HK-2 (cell line): ENCODE results near the gene SVBP.
"Not testable (repeated sequence)": the region's sequence is repeated elsewhere in the genome, so short reads cannot be mapped to it uniquely, and the experiment has no call there.

Experiments used
- DNase-seq: peaks from one replicate; pipeline ENCODE4 v3.0.0-alpha.2; 2018; ENCODE audit not compliant: unreplicated experiment

SVBP gene, protein sequence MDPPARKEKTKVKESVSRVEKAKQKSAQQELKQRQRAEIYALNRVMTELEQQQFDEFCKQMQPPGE

DNA sequence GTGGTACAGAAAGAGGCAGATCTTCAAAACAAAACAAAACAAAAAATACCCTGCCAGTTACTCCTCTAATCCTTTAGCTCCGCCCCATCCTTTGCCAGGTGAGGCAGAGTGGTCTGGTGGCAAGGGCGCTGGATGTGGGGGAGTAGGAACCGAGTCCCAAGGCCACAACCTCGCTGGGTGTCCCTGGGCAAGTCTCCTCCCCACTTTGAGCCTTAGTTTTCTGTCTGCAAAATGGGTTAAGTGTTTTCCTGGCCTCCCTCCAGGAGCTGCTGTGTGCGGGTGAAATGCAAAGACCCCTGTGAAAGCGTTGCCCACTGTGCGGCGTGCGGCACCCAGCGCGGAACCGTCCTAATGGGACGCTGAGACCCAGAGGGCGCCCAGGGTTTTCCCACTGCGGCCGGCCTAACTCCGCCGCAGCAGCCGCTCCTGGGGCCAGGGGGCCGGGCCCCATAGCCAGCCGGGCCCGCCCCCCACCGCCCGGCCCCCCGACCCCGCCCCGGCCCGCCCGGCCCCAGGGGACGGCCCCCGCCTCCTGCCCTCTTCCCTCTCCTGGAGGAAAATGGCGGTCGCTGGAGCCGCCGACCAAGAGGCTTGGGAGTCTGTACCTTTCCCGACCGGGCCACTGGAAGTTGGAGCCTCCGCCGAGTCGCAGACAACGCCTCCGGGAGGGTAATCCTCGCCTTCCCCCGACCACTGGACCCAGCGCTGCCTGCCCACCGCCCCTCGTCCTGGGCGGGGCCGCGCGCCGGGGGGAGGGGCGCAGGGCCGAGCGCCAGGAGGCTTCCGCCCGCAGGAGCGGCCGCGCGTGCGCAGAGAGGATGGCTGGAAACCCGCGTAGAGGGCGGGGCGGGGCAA is at the start of gene SVBP, which contains the start of gene ERMAP:
TSS of gene SVBP (minus strand) at position 813 of the 855 bp plus-strand sequence. CDS start 853 bp downstream, outside the sequence.
TSS of gene ERMAP (plus strand) at position 538 of the 855 bp plus-strand sequence. CDS start 13,327 bp downstream, outside the sequence.
- DNase-seq: peak; percentile 95

DNA sequence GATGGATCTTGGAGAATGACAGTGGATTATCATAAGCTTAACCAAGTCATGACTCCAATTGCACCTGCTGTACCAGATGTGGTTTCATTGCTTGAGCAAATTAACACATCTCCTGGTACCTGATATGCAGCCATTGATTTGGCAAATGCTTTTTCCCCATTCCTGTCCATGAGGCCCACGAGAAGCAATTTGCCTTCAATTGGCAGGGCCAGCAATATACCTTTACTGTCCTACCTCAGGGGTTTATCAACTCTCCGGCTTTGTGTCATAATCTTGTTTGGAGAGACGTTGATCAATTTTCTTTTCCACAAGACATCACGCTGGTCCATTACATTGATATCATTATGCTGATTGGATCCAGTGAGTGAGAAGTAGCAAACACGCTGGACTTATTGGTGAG is 49.4 kb upstream of the SVBP start:
- no peak for DNase-seq

DNA sequence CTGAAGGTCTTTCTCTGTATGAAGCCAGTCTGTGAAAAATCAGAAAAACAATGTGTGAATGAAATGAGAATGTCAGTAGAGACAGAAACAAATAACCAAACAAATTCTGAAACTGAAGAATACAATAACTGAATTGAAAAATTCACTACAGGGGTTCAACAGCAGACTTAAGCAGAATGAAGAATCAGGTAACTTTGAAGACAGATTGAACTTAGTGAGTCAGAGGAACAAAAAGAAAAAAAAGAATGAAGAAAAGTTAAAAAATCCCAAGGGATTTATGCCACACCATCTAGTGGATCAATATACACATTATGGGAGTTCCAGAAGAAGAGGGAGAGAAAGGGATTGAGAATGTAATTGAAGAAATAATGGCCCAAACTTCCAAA is 43.8 kb upstream of the SVBP start:
- no peak for DNase-seq

DNA sequence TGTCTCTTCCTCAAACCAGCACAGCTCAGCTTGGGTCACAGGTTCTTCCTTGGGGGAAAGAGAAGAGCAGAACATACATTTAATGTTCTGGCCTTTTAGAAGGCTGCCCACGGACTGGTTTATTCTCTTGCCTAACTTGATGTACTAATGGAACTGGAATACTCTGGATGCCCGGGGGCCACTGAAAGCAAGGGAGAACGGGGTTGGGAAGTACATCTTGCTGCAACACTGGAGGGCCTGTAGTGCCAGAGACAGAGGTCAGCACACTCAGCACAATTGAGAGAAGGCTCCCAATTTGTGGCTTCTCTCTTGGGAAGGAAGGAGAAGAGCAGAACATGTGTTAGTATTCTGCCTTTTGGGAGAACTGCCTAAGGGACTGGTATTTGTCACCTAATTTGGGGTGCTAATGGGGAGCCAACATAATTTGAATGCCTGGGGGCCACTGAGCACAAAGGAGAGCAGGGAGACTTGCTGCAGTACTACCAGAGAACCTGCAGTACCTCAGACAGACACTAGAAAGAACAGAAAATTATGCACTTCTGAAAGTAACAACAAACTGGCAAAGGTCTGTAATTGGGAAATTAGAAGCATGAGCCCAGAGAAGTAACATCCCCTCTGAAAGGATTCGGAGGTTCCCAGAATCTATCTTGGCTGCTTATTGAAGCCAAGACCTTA is 43.3 kb upstream of the SVBP start:
- DNase-seq: no peak

DNA sequence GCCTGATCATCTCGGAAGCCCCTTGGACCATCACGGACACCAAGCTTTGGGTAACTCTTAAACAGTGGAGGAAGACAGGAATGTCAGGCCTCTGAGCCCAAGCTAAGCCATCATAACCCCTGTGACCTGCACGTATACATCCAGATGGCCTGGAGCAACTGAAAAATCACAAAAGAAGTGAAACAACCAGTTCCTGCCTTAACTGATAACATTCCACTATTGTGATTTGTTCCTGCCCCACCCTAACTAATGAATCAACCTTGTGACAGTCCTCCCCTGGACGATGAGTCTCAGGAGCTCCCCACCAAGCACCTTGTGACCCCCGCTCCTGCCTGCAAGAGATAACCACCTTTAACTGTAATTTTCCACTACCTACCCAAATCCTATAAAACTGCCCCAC is 42.2 kb upstream of the SVBP start:
- not testable (repeated sequence) for DNase-seq

DNA sequence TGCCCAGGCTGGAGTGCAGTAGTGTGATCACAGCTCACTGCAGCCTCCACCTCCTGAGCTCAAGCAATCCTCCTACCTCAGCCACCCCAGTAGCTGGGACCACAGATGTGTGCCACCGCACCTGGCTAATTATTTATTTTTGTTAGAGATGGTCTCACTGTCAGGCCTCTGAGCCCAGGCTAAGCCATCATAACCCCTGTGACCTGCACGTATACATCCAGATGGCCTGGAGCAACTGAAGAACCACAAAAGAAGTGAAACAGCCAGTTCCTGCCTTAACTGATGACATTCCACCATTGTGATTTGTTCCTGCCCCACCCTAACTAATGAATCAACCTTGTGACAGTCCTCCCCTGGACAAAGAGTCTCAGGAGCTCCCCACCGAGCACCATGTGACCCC is 39.4 kb upstream of the SVBP start:
- not testable (repeated sequence) for DNase-seq

DNA sequence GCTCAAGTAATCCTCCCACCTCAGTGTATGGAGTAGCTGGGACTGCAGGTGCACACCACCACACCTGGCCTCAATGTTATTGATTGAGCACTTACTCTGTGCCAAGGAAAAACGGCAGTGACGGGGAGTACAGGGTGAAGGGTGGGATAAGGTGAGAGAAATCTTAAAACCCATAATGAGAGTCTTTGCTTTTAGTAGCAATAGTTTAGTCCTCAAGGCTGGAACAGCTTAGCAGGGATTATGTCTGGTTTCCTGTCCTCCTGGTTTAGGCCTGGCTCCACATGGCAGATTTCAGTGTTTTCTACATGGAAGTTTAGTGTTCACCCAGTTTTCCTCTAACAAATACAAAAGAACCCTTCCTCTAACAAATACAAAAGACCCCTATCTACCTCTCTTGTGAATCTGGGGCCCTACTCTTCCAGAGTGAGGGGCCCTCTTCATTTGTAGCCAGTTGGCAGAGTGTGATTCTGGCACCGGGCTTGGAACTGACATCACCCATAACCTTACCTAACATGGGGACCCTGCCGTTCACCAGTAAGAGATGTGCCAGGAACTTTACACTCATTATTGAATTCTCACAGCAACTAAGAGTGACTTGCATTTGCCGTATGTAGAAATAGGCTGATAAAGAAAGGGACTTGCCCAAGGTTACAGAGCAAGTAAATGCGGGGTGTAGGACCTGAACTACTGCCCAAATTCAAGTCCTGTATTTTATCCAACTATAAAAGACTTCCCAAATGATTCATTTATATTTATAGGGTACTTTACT is 36.1 kb upstream of the SVBP start:
- no peak for DNase-seq

DNA sequence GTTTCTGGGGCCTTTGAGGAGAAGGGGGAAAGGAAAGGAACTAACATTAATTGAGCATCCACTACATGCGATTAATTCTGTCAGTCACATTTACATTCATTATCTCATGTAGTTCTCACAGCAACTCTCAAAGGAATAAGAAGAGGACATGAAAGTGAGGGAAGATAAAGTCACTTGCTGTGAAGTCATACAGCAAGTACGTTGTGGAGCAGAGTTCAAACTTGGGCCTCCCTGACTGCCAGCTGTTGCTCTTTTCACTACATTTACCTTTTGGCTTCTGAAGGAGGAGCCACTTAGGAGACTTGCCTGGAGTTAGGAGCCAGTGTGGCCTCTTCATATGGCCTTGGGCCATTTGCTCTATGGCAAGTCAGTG is 35.4 kb upstream of the SVBP start:
- no peak for DNase-seq

DNA sequence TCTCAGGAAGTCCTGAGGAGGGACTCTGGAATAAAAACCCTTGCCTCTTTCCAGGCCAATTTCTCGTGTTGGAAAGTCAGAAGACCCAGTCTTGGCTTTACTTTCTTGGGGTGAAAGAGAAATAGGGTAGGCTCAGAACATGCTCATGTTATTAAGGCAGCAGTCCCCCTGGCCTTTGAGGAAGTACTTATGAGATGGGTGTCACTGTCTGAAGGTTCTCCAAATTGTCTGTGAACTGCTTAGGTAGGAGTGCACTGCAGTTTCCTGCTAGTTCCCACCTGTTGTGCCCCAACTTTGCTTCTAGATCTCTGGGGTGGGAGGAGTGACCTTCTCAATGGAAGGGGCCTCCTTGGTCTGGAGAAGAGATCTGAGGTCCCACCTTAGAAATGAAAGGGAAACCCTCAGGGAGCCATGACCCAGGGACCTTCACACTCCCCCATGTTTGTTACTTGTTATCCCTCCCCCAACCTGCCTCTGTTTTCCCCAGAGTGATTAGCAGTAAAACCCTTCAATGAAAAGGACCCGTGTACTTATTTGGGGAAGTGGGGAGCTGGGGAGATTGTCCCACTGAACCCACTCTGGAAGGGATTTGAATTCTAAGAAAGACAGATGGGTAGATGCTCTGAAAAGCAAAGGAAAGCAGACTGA is 34.9 kb upstream of the SVBP start:
- DNase-seq: no peak

DNA sequence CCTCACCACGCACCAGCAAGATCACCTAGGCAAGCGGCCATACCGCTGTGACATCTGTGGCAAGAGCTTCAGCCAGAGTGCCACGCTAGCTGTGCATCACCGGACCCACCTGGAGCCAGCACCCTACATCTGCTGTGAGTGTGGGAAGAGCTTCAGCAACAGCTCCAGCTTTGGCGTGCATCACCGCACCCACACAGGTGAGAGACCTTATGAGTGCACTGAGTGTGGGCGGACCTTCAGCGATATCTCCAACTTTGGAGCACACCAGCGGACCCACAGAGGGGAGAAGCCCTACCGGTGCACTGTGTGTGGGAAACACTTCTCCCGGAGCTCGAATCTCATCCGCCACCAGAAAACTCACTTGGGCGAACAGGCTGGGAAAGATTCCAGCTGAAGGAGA is 34.2 kb upstream of the SVBP start:
- DNase-seq: no peak

DNA sequence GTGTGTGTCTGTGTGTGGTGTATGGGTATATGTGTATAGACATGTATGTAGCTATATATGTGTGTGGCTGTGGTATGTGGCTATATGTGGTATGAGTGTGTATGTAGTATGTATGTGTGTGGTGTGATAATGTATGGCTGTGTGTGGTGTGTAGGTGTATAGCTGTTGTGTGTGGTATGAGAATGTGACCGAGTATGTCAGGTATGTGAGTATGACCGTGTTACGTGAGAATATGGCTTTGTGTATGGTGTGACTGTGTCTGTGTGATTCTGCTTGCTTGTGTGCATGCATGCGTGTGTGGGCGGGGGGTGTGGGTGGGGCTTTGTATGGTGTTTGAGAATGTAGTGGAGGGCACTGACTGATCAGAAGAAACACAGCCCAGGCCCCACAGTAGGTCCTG is 32.7 kb upstream of the SVBP start:
- no peak for DNase-seq

DNA sequence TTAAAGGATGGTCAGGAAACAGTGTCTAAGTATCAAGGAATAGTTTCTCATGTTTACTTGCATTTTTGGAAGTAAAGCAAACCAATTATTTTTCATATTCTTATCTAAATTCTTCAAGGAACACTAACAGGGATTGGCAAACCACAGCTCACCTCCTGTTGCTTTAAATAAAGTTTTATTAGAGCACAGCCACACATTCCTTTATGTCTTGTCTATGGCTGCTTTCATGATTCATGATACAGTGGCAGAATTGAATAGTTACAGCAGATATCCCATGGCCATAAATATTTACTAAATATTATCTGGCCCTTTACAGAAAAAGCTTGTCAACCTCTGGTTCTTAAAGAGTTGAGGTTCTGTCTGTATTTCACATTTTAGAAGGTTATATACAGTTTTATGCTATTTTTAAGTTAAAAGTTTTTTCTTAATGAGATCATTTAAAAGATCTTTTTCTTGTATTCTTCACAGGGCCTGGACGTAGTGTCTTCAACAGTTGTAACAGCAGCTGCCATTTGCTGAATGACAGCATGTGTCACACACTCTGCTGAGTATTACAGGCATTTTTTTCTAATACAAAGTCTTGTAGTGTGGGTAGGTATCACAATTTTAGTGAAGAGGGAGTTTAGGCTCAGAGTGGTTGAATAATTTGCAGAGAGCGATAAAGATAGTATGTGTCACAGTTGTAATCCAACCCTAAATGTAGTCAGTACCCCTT is 31.8 kb upstream of the SVBP start:
- DNase-seq: no peak

DNA sequence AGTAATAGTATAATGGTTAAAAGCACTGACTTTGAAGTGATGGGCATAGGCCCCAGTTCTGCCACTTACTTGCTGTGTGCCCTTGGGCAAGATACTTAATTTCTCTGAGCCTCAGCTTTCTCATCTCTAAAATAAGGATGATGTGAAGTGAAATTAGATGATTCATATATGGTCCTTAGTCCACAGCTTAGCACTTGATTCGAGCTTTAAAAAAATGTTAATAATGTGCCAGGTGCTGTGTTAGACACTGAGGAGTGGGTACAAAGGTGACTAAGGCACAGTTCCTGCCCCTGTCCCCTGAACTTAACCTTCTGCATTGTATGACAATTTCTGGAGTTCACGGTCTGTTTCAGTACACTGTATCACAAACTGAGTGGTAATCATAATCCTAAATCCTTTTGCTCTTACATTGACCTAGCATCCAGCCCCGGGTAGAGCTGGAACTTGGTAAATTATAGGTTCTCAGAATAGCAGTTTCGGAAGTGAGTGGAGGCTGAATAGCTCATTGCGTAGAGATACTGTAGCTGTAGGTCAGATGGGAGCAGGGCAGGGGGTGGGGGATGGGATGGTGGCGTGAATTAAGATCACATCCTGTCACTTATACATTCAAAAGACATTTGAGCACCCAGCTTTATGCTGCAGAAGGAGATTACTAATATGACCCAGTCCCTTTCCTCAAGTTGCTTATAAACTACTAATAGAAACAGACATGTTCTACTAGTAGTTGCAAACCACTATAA is 30.7 kb upstream of the SVBP start:
- no peak for DNase-seq

DNA sequence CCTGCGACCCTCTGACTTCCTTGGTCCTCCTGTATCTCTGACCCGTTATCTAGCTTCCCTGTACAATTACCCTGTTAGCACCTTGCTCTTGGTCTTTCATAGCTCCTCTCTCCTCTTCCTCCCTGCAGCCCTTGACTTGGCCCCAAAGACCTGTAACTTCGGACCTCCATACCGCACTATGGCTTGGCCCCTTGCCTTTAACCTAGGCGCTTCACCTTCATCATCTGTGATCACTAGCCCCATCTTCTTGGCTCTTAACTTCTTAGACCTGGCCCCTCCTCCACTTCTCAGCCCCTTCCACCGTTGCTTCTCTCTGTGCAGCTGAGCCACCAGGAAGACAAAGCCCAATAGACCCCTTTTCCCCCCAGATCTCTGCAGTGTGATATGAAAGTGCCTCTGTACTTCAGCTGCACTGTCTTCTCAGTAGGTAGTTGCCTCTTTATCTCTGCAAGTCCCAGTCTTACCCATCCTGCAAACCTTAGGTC is 30.0 kb upstream of the SVBP start:
- DNase-seq: no peak

DNA sequence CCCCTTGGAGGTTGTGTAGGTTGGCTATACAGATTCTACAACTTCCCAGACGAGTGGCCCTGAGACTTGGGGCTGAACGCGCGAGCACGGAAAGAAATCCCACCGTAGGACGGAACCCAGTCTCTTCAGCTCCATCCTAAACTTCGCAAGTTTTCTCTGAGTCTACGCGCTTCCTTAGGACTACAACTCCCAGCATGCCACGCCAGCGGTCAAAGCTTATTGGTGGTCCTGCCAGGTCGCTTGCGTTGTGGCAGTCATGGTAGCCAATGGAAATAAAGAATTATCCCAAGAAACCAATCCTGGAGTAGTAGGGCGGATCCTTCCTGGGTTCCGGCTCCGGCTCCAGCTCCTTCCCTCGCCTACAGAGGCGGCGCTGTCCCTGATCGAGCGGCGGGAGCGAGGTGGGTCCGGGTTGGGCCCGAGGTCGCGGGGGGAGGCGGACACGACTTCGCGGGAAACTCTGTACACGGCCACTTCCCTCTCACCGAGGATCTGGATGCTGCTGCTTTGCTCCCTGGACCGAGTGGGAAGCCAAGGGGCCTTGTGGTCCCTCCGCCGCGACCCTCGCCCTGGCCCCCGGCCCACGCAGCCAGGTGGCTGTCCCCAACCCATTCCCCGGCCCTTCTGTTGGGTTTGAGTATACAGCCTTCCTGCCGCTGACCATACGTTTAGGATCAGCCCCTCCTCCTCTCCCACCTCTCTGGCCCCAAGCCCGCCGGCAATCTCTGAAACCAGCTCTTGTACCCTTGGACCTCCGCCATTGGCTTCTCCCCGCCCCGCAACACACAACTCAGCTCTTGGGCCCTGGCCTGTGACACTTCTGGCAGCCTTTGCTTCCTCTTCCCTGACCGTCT is 29.3 kb upstream of the SVBP start, which contains the start of gene ZNF691:
TSS of gene ZNF691 (plus strand) at position 357 of the 854 bp plus-strand sequence. CDS start 3,046 bp downstream, outside the sequence.
- peak; percentile 94 for DNase-seq

DNA sequence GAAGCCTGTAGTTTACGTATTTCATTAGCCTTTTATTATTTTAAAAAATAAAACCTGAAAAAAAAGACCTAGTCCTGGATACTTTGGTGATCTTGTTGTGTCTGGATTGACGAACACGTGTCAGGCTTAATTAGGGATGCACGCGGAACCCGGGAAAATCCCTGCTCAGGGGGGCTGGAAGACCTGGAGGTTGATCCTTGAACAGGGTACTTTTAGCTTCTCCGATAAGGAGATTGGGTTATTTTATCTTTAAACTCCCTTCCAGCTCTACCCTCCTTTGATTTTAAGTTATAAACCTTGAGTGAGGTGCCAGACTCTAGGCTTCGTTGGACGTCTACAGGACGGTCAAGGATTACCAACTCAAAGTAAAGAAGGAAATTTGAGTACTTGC is 28.7 kb upstream of the SVBP start:
- DNase-seq: no peak

DNA sequence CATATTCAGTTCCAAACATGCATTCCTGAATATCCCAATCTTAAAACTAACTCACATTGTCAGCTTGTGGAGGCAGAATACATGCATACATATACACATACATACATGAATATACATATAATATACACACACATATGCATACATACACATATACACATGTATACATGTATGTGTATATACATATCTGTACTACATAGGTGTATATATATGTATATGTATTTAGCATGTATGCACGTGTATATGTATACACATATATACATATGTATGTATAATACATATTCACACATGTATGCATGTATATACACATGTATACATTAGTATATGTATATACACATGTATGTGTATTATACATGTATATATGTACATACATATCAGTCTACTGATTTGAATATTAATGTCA is 28.0 kb upstream of the SVBP start:
- DNase-seq: no peak

DNA sequence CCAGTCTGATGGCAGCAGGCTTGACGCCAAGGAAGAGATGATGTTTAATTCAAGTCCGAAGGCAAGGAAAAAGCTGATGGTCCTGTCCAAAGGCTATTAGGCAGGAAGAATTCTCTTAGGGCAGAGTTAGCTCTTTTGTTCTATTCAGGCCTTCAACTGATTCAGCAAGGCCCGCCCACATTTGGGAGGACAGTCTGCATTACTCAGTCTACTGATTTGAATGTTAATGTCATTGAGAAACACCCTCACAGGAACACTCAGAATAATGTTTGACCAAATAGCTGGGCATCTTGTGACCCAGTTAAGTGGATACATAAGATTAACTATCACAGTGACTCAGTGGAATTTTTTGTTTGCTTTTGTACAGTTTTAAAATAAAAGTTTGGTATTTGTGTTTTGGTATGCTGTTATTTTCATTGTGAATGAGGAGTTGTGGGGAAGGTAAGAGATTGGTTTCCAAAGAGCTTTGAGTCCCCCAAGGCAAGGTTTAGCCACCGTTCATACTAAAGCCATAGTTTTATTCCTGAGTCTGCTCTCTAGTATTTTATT is 27.5 kb upstream of the SVBP start:
- peak; percentile 26 for DNase-seq
